GM21717 (cell line): ENCODE measurements around the gene NFE2L3.
A peak's percentile ranks its signal among the peaks of the same experiment; 100 is the strongest.
"Not testable (repeated sequence)": the region's sequence is repeated elsewhere in the genome, so short reads cannot be mapped to it uniquely, and the experiment has no call there.

Experiments
- ATAC-seq: cut with Tn5 transposase; IDR thresholded peaks from one replicate; pipeline ENCODE4 v1.9.1; 2021; ENCODE audit warnings: mild to moderate bottlenecking, moderate library complexity; ENCODE audit not compliant: unreplicated experiment

The NFE2L3 gene

DNA sequence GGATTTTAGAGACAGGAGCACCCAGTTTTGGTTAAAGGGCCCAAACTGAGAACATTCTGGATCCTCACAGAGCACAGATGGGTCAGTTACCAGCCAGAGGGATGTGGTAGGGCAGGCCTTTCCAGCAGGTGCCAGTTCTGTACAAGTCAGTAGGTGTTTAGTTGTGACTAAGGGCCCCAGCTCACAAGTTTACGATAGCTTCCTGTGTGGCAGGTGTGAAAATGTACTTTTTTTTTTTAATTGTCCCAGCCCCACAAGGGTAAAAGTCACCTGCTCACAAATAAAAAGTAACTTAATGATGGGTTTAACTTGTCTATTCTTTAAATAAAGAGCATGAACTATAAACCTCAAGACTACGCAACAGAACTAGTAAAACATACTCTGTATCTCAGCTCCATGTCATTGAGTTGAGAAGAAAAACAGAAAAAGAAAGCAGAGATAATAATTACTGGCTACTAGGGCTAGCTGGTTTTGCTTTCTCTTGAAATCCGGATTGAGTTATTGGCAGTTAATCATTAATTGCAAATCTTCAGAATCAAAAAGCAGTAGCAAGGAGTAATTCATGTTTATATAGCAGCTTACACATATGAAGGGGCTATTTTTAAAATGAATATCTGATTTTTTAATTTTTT, 15.4 kb downstream of the NFE2L3 start:
- peak; percentile 53 for ATAC-seq

- ATAC-seq: no peak
These were observed 16.5 kb downstream of the NFE2L3 start for GRCh38 chr7:26168458-26169023.

- no peak for ATAC-seq
These were observed 17.3 kb downstream of the NFE2L3 start for GRCh38 chr7:26169271-26169670.

- ATAC-seq: no peak
These were observed 18.7 kb downstream of the NFE2L3 start for GRCh38 chr7:26170663-26171062.

DNA sequence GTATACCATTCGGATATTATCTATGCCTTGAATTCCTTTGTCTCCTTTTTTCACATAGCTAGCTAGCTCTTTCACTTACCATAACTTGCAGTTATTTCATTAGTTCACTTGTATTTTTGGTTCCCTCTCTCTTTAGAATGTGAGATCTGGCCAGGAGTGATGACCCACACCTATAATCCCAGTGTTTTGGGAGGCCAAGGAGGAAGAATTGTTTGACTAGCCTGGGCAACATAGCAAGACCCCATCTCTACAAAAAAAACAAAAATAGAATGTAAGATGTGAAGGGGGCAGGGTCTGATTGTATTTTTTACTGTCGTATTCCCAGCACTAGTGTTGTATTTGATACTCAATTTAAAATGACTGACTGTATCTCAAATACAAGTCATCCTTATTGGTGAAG, 19.6 kb downstream of the NFE2L3 start:
- no peak for ATAC-seq

DNA sequence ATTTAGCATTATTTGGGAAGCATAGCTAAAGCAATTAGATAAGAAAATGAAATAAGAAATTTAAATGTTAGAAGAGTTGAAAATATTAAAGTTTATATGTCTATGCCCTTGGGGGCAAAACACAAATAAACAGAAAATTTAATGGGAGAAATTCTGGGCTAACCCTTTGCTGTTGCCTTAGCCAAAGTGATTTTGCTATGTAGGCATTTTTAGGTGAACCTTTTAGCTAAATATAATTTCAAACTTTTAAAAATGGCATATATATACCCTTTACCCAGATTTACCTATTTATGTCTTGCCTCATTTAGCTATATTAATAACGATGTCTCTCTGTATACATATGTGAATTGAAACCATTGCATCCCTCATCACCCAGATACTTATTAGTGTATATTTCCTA, 20.1 kb downstream of the NFE2L3 start:
- no peak for ATAC-seq

GRCh38 chr7:26175903-26176302, 23.9 kb downstream of the NFE2L3 start:
- ATAC-seq: not testable (repeated sequence)

DNA sequence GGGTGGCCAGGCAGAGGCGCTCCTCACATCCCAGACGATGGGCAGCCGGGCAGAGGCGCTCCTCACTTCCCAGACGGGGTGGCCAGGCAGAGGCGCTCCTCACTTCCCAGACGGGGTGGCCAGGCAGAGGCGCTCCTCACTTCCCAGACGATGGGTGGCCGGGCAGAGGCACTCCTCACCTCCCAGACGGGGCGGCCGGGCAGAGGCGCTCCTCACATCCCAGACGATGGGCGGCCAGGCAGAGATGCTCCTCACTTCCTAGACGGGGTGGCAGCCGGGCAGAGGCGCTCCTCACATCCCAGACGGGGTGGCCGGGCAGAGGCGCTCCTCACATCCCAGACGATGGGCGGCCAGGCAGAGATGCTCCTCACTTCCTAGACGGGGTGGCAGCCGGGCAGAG, 24.7 kb downstream of the NFE2L3 start:
- ATAC-seq: not testable (repeated sequence)

DNA sequence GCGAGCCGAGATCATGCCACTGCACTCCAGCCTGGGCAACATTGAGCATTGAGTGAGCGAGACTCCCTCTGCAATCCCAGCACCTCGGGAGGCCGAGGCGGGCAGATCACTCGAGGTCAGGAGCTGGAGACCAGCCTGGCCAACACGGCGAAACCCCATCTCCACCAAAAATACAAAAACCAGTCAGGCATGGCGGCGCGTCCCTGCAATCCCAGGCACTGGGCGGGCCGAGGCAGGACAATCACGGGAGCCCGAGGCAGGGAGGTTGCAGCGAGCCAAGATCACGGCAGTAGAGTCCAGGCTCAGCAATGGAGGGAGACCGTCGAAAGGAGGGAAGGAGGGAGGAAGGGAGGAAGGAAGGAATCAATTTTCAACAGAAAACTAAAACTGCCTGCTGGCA, 25.3 kb downstream of the NFE2L3 start:
- not testable (repeated sequence) for ATAC-seq

DNA sequence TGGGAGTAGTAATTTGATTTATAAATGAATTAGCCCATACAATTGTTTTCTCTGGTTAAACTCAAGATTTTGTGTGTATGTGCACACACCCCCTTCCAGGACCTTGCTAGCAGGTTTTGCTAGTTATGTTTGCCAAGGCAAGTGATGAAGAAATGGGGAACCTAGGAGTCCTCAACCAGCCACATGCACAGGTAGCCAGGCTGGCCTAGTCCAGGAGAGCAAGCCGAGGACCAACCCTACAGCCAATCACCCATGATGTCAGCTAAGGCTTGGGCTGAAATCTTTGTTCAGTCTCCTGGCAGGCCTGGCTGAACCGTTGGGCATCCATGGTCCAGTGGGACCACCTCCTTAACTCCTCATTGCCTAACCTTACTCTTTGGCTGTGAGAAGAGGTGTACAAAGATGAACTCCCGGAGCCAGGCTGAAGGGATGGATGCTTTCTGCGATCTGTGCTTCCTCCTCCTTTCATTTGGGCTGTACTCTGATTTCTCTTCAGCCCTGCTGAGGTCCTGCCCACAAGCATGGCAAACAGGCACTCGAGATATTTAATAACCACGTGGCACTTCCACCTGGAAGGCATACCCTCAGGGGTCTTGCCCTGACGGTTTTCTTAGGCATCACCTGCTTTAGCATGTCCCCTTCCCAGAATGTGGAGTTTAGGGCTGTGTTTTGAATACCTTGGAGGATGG, 26.4 kb downstream of the NFE2L3 start:
- ATAC-seq: no peak

DNA sequence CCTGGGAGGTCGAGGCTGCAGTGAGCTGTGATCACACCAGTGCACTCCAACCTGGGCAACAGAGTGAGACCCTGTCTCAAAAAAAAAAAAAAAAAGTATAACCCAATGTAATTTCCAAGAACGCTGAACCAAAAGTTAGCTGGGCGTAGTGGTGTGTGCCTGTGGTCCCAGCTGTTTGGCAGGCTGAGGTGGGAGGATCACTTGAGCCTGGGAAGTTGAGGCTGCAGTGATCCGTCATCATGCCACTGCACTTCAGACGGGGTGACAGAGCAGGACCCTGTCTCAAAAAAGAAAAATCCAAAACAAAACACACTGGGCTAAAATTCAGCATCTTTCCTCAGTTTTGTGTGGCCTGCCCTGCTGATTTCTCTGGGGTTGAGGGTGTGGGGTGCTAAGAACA, 27.4 kb downstream of the NFE2L3 start:
- no peak for ATAC-seq

GRCh38 chr7:26179826-26180497, 28.0 kb downstream of the NFE2L3 start:
- ATAC-seq: no peak

DNA sequence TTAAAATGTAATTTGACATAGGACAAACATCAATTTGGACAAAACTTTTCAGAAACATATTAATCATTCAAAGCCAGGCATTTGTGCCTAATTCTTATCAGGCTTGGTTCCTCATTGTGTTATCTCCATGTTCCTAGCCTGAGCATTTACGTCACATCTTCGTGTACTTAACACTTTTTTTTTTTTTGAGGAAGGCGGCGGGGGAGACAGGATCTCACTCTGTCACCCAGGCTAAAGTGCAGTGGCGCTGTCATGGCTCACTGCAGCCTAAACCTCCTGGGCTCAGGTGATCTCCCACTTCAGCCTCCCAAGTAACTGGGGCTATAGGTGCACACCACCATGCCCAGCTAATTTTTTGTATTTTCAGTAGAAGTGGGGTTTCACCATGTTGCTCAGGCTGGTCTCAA, 28.8 kb downstream of the NFE2L3 start:
- no peak for ATAC-seq

- no peak for ATAC-seq
These were observed 29.7 kb downstream of the NFE2L3 start for GRCh38 chr7:26181474-26182227.

GRCh38 chr7:26182283-26182682, 30.3 kb downstream of the NFE2L3 start:
- no peak for ATAC-seq

DNA sequence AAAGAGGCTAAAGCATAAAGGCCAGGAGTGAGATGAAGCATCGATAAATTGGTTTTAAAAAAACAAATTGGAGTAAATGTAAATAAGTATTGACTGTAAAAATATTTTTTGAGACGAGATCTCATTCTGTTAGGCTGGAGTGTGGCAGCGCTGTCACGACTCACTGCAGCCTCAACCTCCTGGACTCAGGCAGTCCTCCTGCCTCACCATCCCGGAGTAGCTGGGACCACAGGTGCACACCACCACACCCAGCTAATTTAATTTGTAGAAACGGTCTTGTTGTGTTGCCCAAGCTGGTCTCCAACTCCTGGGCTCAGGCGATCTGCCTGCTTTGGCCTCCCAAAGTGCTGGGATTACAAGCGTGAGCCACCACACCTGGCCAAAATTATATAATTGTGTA, 30.7 kb downstream of the NFE2L3 start:
- no peak for ATAC-seq

- no peak for ATAC-seq
These were observed 31.7 kb downstream of the NFE2L3 start for GRCh38 chr7:26183545-26184280.

DNA sequence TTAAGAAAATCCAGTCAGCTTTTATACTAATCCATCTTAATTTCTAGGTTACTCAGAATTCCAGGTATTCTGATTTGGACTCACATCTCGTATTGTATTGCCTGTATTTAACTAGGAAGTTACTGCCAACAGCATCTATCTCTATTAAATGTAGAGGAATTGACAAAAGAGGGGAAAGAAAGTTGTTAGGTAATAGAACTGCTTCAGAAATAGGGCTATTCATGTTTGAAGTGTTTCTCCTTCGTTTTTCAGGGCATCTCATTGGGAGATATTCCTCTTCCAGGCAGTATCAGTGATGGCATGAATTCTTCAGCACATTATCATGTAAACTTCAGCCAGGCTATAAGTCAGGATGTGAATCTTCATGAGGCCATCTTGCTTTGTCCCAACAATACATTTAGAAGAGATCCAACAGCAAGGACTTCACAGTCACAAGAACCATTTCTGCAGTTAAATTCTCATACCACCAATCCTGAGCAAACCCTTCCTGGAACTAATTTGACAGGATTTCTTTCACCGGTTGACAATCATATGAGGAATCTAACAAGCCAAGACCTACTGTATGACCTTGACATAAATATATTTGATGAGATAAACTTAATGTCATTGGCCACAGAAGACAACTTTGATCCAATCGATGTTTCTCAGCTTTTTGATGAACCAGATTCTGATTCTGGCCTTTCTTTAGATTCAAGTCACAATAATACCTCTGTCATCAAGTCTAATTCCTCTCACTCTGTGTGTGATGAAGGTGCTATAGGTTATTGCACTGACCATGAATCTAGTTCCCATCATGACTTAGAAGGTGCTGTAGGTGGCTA, 32.5 kb downstream of the NFE2L3 start:
- ATAC-seq: not testable (repeated sequence)

- no peak for ATAC-seq
These were observed 33.3 kb downstream of the NFE2L3 start for GRCh38 chr7:26185131-26185843.
